ENCODE measurements around the gene RASGRP1.
"Not testable (repeated sequence)": the region's sequence is repeated elsewhere in the genome, so short reads cannot be mapped to it uniquely, and the experiment has no call there.

The RASGRP1 gene

GRCh38 chr15:38564557-38565286 lies at the start of gene RASGRP1:
Gene RASGRP1 (minus strand): TSS chr15:38564814. CDS start chr15:38564628, 186 bp downstream.
- peak; percentile 60 to 72 (median 72) for DNase-seq (ENCODE audit: low read depth in 2 of 3, low spot score in 2 of 3)

- no peak for DNase-seq (ENCODE audit: low read depth in 2 of 3, low spot score in 2 of 3)
Observed at GRCh38 chr15:38613085-38613484, 48.5 kb upstream of the RASGRP1 start.

GRCh38 chr15:38612159-38612863 lies 47.7 kb upstream of the RASGRP1 start:
- peak in 1 of 3 experiments; percentile 39 for DNase-seq (ENCODE audit: low read depth in 2 of 3, low spot score in 2 of 3)

- DNase-seq (ENCODE audit: low read depth in 2 of 3, low spot score in 2 of 3): peak in 1 of 3 experiments; percentile 42
Observed at GRCh38 chr15:38611228-38611627, 46.6 kb upstream of the RASGRP1 start.

- peak in 1 of 3 experiments; percentile 28 for DNase-seq (ENCODE audit: low read depth in 2 of 3, low spot score in 2 of 3)
Observed at GRCh38 chr15:38610748-38611147, 46.1 kb upstream of the RASGRP1 start.

- no peak for DNase-seq (ENCODE audit: low read depth in 2 of 3, low spot score in 2 of 3)
Observed at GRCh38 chr15:38609097-38609738, 44.6 kb upstream of the RASGRP1 start.

- no peak for DNase-seq (ENCODE audit: low read depth in 2 of 3, low spot score in 2 of 3)
Observed at GRCh38 chr15:38608682-38609081, 44.1 kb upstream of the RASGRP1 start.

- no peak for DNase-seq (ENCODE audit: low read depth in 2 of 3, low spot score in 2 of 3)
Observed at GRCh38 chr15:38605744-38606143, 41.1 kb upstream of the RASGRP1 start.

GRCh38 chr15:38603672-38604071 lies 39.1 kb upstream of the RASGRP1 start:
- no peak for DNase-seq (ENCODE audit: low read depth in 2 of 3, low spot score in 2 of 3)

GRCh38 chr15:38602910-38603670 lies 38.5 kb upstream of the RASGRP1 start:
- DNase-seq (ENCODE audit: low read depth in 2 of 3, low spot score in 2 of 3): no peak

GRCh38 chr15:38600236-38600635 lies 35.6 kb upstream of the RASGRP1 start:
- no peak for DNase-seq (ENCODE audit: low read depth in 2 of 3, low spot score in 2 of 3)

GRCh38 chr15:38598749-38599148 lies 34.1 kb upstream of the RASGRP1 start:
- DNase-seq (ENCODE audit: low read depth in 2 of 3, low spot score in 2 of 3): no peak

- DNase-seq (ENCODE audit: low read depth in 2 of 3, low spot score in 2 of 3): no peak
Observed at GRCh38 chr15:38597219-38597800, 32.7 kb upstream of the RASGRP1 start.

- DNase-seq (ENCODE audit: low read depth in 2 of 3, low spot score in 2 of 3): no peak
Observed at GRCh38 chr15:38593524-38593923, 28.9 kb upstream of the RASGRP1 start.

- DNase-seq (ENCODE audit: low read depth in 2 of 3, low spot score in 2 of 3): no peak
Observed at GRCh38 chr15:38589502-38589901, 24.9 kb upstream of the RASGRP1 start.

GRCh38 chr15:38588672-38589071 lies 24.1 kb upstream of the RASGRP1 start:
- DNase-seq (ENCODE audit: low read depth in 2 of 3, low spot score in 2 of 3): no peak

GRCh38 chr15:38587214-38587613 lies 22.6 kb upstream of the RASGRP1 start:
- DNase-seq (ENCODE audit: low read depth in 2 of 3, low spot score in 2 of 3): no peak

GRCh38 chr15:38586005-38586404 lies 21.4 kb upstream of the RASGRP1 start:
- DNase-seq (ENCODE audit: low read depth in 2 of 3, low spot score in 2 of 3): not testable (repeated sequence)

- DNase-seq (ENCODE audit: low read depth in 2 of 3, low spot score in 2 of 3): no peak
Observed at GRCh38 chr15:38578626-38579025, 14.0 kb upstream of the RASGRP1 start.

- no peak for DNase-seq (ENCODE audit: low read depth in 2 of 3, low spot score in 2 of 3)
Observed at GRCh38 chr15:38577424-38577987, 12.9 kb upstream of the RASGRP1 start.

- DNase-seq (ENCODE audit: low read depth in 2 of 3, low spot score in 2 of 3): no peak
Observed at GRCh38 chr15:38576837-38577236, 12.2 kb upstream of the RASGRP1 start.

All from activated CD8-positive, alpha-beta memory T cell treated with anti-CD3 and anti-CD28 coated beads for 48 hours (primary cell).